HG02798 (cell line): ENCODE results near the gene ARRDC1.
"Not testable (repeated sequence)": the region's sequence is repeated elsewhere in the genome, so short reads cannot be mapped to it uniquely, and the experiment has no call there.

Source experiments
- ATAC-seq: cut with Tn5 transposase; IDR thresholded peaks from one replicate; pipeline ENCODE4 v1.9.1; 2021; ENCODE audit warnings: mild to moderate bottlenecking; ENCODE audit not compliant: unreplicated experiment, poor library complexity

The ARRDC1 gene

DNA sequence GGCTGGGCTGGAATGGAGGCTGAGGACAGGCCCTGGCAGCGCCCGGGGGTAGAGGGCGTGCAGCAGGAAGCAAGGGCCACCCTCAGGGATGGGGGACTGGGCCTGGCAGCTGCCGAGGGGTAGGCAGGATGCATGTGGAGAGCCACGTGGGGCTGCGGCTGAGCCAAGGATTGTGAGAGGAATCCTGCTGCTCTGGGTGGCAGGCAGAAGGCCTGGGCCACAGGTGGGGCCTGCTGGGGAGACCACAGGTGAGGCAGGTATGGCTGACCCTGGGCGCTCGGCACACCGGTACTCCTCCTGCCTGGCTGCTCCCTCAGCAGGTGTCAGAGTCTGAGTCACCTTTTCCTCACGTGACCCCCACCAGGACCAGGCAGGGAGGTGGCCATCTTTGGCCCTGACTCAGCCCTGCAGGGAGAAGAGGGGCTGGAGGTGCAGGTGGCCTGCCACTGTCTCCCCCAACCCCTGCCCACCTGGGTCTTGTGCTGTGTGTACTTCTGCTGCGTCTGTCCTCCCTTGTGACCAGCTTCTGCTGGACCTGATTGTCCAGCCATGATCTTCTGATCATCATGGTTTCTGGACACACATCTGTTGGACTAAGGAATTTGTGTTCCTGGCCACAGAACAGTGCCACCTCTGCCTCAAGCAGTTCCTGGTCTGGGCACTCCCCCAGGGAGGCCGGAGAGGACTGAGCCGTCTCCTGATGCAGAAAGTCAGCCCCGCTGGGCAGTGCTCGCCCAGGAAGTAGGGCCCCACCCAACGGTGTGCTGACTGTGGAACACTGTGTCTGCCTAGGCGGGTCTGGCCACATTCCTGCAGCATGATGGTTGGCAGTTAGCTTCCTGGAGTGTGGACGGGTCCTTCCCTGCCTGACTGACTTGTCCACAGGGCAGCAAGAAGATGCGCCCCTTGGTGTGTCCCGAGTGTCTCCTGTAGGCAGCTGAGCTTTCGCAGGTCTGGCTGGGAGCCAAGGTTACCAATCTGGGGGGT is 6.4 kb downstream of the ARRDC1 start:
- no peak for ATAC-seq

DNA sequence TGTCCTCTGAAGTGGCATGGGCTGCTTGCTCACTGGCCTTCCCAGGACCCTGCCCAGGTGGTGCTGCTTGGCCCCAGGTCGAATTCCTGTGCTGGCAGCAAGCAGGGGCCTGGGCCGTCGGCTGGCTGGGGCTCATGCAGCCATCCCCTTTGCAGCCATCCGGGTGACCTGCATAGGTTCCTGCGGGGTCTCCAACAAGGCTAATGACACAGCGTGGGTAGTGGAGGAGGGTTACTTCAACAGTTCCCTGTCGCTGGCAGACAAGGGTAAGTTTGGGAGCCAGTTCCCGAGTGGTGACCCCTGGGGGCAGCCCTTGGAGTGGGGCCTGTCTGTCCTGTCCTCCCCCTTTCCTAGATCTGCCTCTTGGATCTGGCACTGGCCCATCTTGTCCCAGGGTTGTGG is 7.3 kb downstream of the ARRDC1 start:
- ATAC-seq = no peak

DNA sequence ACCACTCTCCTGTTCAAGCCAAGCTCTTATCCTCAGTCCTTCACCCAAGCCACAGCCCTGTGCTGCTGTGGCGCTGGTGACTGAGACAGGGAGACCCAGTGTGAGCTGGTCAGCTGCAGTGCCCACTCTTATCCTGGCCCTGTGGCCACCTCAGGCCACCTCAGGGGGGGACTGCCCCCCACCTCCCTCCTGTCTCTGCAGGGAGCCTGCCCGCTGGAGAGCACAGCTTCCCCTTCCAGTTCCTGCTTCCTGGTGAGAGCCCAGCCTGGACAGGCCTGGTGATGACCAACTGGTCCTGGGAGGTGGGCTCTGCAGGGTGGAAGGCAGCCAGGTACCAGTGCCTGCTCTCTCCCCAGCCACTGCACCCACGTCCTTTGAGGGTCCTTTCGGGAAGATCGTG is 7.8 kb downstream of the ARRDC1 start:
- ATAC-seq = no peak

DNA sequence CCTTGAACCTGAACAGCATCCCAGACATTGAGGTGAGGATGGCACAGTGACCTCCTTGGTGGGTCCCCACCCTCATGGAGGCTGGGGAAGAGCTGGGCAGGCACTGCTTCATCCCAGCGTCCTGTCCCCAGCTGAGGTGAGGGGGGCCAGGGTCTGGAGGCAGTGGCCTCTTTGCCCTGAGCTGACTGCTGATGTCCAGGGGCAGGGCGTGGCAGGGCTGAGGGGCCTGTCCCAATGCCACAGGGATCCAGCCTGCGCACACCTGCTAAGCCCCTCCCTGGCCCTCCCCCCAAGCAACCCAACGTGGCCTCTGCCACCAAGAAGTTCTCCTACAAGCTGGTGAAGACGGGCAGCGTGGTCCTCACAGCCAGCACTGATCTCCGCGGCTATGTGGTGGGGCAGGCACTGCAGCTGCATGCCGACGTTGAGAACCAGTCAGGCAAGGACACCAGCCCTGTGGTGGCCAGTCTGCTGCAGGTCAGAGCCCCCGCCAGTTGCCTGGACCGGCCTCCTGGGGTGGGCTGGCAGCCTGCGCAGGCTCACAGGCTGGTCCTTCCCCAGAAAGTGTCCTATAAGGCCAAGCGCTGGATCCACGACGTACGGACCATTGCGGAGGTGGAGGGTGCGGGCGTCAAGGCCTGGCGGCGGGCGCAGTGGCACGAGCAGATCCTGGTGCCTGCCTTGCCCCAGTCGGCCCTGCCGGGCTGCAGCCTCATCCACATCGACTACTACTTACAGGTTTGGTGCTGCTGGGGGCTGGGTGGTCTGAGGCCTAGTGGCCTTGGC is 8.4 kb downstream of the ARRDC1 start:
- no peak for ATAC-seq

DNA sequence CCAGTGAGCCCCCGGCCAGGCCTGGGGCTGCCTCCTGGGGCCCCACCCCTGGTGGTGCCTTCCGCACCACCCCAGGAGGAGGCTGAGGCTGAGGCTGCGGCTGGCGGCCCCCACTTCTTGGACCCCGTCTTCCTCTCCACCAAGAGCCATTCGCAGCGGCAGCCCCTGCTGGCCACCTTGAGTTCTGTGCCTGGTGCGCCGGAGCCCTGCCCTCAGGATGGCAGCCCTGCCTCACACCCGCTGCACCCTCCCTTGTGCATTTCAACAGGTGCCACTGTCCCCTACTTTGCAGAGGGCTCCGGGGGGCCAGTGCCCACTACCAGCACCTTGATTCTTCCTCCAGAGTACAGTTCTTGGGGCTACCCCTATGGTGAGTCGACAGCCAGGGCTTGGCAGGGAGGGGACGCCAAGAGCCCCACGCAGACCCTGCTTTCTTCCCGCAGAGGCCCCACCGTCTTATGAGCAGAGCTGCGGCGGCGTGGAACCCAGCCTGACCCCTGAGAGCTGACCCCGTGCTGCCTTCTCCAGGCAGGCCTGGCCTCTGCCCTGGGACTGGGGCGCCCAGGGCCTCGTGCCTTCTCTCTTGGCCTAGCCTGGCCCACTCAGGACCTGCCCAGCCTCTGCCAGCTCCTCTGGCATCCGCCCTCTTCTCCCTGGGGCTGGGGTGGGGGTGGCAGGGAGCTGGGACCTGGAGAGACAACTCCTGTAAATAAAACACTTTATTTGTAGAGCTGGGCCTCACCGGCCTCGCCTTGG is 9.3 kb downstream of the ARRDC1 start:
- ATAC-seq = no peak

DNA sequence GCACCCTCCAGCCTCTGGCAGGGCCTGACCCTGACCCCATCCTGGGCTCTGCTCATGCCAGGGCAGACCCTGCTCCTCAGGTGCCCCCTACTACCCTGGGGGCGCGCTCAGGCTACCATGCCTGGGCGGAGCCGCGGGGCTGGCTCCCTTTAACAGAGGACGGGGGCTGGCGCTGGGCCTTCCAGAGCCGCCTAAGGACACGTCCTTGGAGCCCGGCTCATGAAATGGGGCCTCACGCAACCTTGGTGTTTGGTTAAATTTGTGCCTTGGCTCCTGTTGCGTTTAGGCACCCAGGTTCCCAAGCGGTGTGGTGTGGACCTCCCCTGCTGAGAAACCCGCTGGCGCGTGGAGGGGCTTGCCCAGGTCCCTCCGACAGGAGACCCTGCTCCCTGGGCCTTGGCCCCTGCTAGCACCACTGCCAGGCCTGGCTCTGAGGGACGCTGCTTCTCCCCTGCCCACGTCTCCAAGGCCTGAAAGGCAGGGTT is 9.9 kb downstream of the ARRDC1 start:
- no peak for ATAC-seq

DNA sequence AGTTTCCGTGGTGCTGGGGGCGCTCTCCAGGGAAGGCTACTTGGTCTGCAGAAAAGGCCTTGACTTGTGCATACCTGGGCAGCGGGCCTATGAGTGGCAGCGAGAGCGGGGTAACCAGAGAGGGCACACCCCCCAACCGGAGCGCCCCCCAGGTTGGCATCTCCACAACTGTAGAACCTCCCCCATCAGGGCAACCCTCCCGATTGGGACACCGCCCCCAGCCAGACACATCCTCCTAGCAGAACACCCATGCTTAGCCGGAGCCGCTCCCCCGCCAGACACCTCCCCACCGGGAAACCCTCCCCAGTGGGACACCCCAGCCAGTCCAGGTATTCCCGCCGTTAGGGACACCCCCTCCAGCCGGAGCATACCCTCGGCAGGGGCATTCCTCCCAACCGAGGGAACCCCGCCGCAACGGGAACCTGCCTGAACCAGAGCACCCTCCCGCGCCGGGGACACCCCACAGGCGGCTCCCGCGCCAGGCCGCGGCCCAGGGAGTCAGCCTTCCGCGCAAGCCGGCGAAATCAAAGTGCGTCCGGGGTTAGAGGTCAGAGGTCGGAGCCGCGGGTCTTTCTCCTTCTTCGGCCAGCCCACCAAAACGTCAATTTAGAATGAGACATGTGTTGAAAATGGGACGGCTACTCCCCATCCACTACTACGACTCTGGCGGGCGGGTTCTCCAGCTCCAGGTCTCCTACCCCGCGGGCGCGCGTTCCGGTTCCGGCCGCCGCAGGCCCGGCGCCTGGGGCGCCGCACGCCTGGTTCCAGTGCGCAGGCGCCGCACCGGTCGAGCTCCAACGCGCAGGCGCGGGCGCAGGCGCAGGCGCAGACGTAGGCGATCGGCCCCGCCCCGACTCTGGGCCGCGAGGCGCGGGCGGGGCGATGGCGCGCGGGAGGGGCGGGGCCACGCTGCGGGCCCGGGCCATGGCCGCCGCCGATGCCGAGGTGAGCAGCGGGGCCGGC is 12.9 kb downstream of the ARRDC1 start, which contains the start of gene EHMT1:
TSS of gene EHMT1 (plus strand) at position 901 of the 963 bp plus-strand sequence. CDS start at position 925, 24 bp downstream.
- ATAC-seq = peak; percentile 84

DNA sequence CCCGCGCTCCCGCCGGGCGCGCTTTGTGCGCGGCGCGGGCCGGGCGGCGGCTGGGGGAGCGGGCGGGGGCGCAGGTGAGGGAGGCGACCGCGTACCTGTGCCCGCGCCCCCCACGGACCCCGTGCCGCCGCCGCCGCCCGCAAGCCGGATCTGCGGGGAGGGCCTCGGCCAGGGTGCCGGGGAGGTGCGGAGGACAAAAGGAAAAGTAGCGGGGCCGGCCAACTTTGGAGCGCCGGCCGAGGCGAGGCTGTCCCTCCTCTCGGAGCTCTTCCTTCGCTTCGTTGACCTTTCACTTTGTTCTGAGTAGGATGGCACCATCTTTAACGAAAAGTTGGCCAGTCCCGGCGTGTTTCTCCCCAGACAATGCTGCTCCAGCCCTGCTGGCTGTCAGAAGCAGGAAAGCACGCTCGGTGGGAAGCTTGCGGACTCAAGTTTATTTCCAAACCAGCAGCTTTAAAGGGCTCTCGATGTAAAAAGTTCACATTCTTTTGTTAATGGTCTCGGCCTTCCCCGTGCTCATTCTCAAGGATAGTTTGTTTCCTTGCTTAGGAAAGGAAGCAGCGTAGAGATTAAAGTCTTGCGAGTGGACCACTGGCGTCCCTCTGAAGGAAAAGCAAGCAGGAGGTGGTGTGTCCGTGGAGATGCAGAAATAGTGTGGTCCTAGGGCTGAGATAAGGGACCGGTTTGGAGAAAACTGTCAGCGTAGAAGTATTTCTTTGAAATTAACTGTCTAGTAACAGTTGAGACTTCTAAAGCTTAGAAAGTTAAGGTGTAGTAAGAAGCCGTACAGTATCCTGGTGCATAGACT is 14.0 kb downstream of the ARRDC1 start:
- peak; percentile 10 for ATAC-seq

DNA sequence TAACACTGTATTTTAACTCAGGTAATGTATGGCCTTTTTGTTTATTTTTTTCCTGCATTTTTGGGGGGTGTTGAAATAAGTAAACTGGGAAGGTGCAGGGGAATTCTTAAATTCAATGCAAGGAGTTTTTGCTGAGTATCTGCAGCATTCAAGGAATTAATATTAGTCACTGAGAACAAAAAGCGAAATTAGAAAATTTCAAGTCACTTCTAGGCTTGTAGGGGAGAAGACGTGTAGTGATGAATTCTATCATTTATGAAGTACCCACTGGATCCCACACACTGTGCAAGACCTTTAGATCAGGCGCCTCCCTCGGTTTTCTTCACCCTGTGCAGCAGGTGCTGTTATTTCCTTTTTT is 14.5 kb downstream of the ARRDC1 start:
- ATAC-seq = no peak

DNA sequence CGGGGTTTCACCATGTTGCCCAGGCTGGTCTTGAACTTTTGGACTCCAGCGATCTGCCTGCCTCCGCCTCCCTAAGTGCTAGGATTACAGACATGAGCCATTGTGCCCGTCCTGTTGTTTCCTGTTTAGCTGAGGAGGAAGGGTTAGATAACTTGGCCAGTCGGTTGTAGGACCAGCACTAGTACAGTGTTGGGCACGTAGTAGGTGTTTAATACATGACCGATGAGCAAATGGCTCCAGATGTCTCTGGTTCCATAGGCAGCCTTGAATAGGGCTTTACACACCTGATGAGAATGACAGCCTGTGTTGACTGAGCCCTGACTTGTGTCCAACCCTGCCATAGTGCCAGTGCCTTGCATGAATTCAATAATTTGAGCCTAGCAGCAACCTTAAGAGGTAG is 15.1 kb downstream of the ARRDC1 start:
- no peak for ATAC-seq

DNA sequence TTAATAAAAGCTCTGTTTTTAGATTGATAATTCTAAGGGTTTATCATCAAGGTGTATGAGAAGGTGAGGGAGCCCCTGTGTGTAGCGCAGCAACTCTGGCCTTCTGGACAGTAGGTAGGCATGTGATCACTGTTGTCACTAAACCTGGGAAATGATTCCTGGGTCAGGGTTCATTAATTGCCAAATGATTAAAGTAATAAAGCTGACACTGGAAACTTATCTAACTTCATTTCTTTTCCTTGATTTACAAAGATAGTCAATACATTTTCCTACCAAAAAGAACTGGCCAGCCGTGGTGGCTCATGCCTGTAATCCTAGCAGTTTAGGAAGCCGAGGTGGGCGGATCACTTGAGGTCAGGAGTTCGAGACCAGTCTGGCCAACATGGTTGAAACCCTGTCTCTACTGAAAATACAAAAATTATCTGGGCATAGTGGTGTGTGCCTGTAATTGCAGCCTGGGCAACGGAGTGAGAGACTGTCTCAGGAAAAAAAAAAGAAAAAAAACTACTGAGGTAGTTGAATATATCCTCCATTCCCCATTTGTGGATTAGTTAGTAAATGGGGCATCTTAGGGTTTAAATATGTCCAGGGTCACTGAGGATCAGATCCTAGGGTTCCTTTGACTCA is 15.8 kb downstream of the ARRDC1 start:
- no peak for ATAC-seq

DNA sequence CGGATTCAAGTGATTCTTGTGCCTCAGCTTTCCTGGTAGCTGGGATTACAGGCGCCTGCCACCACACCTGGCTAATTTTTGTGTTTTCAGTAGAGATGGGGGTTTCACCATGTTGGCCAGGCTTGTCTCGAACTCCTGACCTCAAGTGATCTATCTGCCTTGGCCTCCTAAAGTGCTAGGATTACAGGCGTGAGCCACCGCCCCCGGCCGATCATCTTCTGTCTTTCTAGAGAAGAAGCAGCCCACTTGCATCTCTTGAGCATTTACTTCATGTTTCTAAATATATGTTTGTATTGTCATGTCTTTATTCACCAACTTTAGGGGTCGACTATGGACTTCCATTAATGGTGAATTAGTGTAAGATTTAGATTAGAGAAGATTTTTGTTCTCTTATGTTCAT is 16.7 kb downstream of the ARRDC1 start:
- ATAC-seq = not testable (repeated sequence)

DNA sequence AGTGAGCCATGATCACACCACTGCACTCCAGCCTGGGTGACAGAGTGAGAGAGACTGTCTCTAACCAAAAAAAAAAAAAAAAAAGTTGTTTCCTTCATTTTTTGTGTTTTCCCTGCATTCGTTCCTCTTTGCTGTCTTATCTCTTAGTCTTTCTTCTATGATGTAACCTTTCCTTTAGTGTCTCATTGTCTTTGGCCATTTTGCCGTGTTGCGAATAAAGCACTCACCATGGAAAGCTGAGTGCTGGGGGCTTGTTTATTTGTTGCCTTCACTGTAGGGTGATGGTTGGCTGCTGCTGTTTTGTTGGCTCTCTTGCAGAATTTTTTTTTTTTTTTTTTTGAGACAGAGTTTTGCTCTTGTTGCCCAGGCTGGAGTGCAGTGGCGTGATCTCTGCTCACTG is 21.0 kb downstream of the ARRDC1 start:
- ATAC-seq = no peak

DNA sequence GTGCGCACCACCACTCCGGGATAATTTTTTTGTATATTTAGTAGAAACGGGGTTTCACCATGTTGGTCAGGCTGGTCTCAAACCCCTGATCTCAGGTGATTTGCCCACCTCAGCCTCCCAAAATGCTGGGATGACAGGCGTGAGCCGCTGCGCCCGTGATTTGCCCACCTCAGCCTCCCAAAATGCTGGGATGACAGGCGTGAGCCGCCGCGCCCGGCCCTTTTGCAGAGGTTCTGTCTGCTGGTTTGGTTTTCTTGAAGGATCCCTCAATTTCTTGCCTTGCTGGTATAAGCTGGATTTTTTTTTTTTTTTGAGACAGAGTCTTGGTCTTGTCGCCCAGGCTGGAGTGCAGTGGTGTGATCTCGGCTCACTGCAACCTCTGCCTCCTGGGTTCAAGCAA is 21.9 kb downstream of the ARRDC1 start:
- not testable (repeated sequence) for ATAC-seq

DNA sequence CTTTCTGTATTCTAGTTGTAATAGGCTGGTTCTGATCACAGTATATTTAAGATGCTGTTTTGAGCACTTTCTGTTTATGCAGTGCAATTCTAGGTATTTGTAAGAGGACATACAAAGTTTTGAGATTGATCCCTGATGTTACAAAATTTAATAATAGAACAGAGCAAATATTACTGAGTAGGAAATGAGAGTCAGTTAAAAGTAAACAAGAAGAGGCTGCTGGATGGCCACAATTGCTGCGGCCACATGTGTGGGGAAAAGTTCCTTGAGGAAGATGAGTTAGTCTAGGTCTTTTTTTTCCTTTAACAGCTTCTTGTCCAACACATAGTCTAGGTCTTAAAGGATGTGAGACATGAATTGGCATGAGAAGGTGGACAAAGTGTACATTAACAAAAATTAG is 24.6 kb downstream of the ARRDC1 start:
- no peak for ATAC-seq

DNA sequence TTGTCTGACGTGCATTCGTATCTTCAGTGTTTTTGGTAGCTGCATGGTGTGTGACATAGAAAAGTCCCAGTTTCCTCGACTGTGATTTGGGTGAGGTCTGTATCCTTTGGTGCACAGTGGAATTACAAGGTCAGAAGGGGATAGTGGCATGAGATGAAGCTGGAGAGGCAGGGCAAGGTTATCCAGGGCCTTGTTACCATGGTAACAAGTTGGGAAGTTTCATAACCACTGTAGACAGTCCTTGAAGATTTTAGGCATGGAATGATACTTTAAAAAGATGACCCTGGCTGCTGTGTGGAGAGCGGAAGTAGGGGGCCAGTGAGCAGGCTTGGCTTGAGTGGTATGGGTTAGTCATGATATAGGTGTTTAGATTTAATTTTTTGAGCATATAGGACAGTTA is 25.2 kb downstream of the ARRDC1 start:
- ATAC-seq = no peak

DNA sequence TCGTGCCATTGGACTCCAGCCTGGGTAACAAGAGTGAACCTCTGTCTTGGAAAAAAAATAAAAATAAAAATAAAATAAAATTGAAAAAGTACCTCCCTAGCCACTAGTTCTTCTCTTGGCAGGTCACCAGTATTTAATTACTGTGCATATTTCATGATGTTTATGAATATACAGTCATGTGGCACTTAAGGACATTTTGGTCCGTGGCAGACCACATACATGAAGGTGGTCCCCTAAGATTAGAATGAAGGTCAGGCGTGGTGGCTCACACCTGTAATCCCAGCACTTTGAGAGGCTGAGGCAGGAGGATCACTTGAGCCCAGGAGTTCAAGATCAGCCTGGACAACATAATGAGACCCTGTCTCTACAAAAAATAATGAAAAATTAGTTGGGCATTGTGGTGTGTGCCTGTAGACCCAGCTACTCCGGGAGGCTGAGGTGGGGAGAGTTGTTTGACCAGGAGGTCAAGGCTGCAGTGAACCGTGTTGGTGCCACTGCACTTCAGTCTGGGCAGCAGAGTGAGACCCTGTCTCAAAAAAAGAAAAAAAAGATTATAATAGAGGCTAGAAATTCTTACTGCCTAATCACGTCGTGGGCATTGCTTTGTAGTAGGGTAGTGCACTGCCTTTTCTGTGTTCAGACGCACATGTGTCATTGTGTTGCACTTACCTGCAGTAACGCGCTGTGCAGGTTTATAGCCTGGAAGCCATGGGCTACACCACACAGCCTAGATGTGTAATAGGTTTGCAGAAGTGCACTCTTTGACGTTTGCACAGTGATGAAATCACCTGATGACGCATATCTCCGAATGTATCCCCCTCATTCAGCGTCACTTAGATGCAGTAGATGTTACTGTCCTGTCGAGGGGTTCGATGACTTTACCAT is 26.1 kb downstream of the ARRDC1 start:
- ATAC-seq = no peak
